Head of caudate nucleus (tissue), 42 donors: ENCODE results near the gene SLC16A10.
"Not testable (repeated sequence)": the region's sequence is repeated elsewhere in the genome, so short reads cannot be mapped to it uniquely, and the experiment has no call there.

Experiments
- DNase-seq, 42 donors: peaks; one replicate each; pipeline versions ENCODE4 v3.0.0 to v3.0.0-alpha.2; 2020 to 2021; ENCODE audit warnings: mixed read lengths in 7 of 42
- intact Hi-C: fragments of 100-400 bp; cut with DNase I; formaldehyde crosslinking; loops from one replicate; pipeline ENCODE4 v1.15.0; 2022

Gene SLC16A10

DNA sequence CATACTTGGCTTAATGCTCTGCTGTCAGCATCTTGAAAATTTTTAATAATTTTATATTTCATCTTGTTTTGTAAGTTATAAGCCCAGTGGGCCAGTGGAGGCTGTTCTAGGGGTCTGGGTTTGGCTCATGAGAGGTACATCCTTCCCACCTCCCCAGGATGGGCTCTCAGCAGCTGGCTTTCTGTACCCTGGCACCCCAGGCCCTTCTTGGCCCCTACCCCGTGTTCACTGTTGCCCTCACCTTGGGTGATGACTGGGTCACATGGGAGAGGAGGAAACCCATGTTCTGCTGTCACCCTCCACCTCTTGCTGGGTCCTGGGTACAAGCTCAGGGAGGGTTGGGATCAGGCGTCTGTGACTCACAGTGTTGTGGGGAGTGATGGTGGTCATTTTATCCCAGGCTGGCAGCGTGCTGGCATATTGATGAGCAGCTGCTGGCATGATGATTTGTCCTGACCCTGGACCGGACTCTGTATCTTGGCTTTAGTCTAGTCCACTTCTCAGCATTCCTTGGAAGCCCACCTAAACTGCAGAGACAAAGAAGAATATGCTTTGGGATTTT, 34.6 kb downstream of the SLC16A10 start:
- DNase-seq: no peak
- intact Hi-C loops: no loop called here

DNA sequence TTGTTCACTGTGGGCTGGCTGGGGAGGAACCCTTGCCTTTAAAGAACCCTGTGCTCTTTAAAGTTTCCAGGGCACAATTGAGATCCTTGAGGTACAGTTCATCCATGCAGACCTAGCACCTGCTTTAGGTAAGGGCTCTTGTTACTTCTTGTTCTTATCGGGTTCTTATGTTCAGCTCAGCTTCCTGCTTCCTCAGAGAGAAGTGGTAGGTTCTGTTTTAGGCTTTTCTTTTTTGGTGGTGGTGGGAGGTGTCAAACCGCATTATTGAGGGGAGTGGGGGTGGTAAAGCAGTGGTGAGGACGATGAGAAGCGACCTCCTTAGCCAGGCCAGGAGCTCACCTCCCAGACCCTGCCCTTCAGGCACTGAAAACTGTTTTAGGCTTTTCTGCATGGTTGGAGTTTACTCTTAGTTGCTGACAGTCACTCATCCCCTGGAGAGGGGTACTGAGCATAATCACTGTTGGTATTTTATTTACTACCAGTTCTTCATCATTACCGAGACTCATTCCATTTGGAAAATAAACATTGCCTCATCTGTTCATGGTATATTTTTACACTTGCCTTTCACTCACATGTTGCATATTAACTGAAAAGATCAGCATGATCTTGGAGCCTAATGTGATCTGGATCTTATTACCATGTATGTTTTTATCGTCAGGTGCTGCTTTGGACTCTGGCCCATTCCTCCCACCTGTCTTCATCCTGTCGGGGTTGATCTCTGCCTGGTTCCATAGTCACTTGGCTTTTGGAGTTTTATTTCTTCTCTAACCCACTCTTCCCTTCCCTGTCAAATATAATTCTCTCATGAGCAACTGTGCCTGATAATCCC, 35.4 kb downstream of the SLC16A10 start:
- no peak for DNase-seq
- intact Hi-C loops: no loop called here

DNA sequence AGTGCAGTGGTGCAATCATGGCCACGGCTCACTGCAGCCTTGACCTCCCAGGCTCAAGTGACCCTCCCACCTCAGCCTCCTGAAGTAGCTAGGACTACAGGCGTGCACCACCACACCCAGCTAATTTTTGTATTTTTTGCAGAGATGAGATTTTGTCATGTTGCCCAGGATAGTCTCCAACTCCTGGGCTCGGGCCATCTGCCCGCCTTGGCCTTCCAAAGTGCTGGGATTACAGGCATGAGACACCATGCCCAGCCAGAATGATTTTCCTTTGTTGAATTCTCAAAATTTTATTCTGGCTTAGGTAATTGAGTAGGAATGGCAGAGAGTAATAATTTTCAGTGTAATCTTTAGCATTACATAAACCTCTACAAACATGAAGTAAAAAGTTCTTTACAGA, 37.1 kb downstream of the SLC16A10 start:
- DNase-seq: no peak
- intact Hi-C loops: no loop called here

DNA sequence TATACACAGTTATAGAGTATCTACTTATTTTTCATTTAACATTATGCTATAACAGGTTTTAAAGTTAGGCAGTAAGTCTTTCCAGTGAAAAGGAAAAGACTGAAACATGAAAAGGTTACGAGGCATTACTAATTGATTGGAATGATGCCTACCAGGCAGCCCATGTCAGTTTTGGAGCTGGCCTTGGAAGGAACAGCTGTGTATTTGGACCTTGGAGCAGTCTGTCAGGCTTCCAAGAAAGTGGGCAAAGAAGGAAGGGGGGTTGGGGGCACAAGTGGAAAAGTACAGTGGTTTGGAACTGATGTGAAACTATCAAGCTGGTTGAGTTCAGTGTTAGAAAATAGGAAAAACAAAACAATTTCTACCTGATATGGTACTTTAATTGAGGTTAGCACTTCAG, 41.7 kb downstream of the SLC16A10 start:
- DNase-seq: peak in 20 of 42 donors; percentile 4 to 72 (median 28)
- intact Hi-C loops: no loop called here

DNA sequence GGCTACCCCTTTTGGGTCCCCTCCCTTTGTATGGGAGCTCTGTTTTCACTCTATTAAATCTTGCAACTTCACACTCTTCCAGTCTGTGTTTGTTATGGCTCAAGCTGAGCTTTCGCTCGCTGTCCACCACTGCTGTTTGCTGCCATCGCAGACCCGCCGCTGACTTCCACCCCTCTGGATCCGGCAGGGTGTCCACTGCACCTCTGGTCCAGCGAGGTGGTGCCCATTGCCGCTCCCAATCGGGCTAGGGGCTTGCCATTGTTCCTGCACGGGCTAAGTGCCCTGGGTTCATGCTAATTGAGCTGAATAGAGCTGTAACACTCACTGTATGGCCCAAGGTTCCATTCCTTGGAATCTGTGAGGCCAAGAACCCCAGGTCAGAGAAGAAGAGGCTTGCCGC, 43.7 kb downstream of the SLC16A10 start:
- DNase-seq, intact Hi-C loops: not testable (repeated sequence)

DNA sequence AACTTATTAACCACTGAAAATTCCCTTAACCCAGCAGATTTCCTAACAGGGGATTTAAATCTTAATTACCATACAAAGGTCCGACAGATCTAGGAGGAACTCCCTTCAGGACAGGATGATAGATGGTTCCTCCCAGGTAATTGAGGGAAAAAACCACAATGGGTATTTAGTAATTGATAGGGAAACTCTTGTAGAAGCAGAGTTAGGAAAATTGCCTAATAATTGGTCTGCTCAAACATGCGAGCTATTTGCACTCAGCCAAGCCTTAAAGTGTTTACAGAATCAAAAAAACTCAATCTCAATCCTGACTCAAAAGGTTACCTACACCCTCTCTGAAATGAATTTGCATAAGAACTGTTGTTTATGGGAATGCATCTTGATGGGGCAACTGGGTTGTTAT, 45.4 kb downstream of the SLC16A10 start:
- DNase-seq, intact Hi-C loops: not testable (repeated sequence)

DNA sequence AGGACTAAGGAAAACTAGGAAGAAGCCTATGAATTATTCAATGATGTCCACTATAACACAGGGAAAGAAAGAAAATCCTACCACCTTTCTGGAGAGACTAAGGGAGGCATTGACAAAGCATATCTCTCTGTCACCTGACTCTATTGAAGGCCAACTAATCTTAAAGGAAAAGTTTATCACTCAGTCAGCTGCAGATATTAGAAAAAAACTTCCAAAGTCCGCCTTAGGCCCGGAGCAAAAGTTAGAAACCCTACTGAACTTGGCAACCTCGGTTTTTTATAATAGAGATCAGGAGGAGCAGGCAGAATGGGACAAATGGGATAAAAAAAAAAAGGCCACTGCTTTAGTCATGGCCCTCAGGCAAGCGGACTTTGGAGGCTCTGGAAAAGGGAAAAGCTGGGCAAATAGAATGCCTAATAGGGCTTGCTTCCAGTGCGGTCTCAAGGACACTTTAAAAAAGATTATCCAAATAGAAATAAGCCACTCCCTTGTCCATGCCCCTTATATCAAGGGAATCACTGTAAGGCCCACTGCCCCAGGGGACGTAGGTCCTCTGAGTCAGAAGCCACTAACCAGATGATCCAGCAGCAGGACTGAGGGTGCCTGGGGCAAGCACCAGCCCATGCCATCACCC, 47.0 kb downstream of the SLC16A10 start:
- intact Hi-C loops, DNase-seq: not testable (repeated sequence)

DNA sequence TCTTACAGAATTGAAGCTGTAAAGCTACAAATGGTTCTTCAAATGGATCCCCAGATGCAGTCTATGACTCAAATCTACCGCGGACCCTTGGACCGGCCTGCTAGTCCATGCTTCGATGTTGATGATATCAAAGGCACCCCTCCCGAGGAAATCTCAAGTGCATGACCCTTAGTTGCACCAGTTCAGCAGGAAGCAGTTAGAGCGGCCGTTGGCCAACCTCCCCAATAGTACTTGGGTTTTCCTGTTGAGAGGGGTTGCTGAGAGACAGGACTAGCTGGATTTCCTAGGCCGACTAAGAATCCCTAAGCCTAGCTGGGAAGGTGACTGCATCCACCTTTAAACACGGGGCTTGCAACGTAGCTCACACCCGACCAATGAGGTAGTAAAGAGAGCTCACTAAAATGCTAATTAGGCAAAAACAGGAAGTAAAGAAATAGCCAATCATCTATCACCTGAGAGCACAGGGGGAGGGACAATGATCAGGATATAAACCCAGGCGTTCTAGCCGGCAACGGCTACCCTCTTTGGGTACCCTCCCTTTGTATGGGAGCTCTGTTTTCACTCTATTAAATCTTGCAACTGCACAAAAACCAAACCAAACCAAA, 50.3 kb downstream of the SLC16A10 start:
- intact Hi-C loops: not testable (repeated sequence)

DNA sequence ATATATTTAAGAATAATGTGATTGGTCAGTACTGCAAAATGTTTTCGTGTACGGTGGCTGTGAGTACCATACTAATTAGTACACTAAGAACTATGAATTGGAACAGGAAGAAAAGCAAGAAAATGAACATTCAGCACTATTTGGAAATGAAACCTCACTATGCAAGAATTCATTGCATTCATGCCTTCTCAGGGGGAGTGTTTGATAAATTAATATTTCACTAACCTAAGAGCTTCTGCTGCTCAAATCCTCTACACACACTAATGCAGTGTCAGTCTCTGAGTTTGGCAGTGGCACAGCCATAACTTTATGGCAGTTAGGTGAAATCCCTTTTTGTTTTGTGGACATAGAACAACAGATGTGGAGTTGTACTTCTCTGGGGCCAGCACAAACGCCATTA, 60.1 kb downstream of the SLC16A10 start:
- no peak for DNase-seq
- intact Hi-C loops: no loop called here

More for the DNA sequence above, 50.3 kb downstream of the SLC16A10 start:
- DNase-seq: not testable (repeated sequence)

DNA sequence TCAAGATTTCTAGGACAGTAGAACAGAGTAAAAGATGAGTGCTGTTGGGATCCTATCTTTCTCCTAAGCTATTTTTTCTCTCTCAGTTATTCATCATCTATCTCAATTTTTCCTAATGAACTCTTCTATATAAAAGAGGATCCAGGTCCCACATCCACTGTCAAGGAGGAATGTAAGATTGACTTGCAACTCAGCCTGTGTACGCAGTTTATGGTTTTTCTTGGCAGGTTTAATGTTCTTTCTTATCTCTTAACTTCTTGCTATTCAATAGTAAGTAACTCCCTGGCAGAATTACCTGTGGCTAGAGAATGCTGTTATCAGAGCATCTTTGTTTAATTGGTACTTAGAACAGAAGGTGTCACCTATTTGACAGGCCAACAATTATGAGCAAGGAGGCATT, 60.8 kb downstream of the SLC16A10 start:
- DNase-seq: no peak
- intact Hi-C loops: no loop called here

DNA sequence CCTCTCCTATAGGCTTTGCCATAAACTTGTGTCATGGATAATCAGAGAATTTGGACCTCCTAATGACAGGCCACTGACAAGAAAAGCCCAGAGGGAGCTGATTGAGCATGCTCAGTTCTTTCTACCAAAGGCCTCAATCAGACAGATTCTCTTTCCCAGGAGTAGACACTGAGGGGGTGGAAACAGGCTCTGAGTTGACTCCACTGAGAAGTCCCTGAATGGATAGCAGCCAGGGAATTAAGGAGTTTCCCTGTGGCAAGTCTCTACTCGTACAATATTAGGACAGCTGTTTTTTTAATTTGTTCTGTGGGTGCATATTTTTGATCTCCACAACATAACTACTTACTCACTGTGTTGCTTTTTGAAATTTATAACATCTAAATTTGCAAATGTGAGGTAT, 63.3 kb downstream of the SLC16A10 start:
- DNase-seq: peak in 4 of 42 donors; percentile 16 to 58 (median 20)
- intact Hi-C loops: no loop called here

DNA sequence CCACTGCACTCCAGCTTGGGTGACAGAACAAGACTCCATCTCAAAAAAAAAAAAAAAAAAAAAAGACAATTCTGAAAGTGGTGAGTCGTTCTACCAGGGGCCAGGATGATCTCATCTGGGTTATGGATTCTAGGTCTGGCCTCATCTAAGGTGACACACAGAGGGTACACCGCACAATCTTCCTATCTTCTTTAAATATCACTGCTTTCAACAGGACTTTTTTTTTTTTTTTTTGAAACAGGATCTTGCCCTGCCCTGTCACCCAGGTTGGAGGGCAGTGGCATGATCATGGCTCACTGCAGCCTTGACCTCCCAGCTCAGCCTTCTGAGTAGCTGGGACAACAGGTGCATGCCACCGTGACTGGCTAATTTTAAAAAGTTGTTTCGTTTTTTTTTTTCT, 67.7 kb downstream of the SLC16A10 start:
- intact Hi-C loops: no loop called here
- DNase-seq: no peak

DNA sequence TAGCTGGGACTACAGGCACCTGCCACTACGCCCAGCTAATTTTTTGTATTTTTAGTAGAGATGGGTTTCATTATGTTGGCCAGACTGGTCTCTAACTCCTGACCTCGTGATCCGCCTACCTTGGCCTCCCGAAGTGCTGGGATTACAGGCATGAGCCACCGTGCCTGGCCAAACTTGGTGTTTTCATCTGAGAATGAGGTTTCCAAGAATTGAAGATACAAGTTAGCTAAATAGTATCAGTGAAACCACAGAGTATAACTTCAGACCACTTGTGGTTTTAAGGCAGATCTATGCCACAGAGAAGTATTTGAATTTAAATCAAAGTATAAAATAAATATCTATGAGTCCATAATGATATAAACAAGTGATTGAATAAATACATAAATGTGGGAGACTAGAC, 70.1 kb downstream of the SLC16A10 start:
- intact Hi-C loops: no loop called here
- DNase-seq: no peak

DNA sequence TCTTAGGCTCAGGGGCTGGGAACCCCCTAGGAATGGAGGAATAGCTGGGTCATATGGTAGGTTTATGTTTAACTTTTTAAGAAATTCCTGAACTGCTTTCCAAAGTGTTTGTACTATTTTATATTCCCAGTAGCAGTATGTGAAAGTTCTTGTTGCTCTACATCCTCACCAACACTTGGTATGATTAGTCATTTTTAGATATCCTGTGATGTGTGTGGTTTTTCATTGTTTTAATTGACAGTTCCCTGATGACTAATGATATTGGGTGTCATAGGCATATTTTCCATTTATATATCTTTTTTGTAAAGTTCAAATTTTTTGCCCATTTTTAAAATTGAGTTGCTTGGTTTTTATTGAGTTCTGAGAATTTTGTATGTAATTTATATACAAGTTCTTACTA, 72.3 kb downstream of the SLC16A10 start:
- intact Hi-C loops: no loop called here
- DNase-seq: no peak

DNA sequence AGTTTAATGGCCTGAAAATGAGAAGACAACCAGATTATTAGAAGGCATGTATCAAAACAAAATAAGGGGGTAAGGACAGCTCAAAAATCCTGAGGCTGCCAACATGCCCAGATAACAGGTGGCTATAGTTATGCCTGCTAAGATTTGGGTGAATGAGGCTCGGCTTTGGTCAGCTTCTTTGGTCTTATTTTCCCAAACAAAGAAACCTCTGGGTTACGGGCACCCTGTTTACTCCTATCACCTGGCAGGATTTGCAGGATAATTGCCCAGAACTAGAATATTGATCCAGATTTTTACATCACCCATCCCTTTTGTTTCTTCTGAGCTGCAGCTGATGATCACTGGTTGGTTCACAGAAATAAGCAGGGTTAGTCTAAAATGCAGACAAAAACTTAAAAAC, 74.3 kb downstream of the SLC16A10 start:
- DNase-seq: no peak
- intact Hi-C loops: no loop called here

DNA sequence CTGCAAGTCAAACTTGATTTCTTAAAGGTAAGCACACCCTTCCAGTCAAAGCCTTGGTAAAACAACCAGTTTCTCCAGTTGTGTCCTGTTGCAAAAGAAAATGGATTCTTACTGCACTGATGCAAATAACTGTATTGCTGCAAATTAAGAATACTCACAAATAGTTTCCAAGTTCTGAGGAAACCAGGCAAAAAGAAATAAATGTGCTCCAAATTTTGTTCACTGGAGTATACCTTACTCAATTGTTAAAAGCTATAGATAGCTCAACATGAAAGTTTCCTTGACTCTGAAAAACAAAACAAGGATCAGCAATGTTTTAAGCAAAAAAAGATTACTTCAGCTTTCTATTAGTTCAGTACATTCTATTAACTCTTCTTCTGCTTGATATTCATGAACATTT, 75.2 kb downstream of the SLC16A10 start:
- intact Hi-C loops: no loop called here
- no peak for DNase-seq

DNA sequence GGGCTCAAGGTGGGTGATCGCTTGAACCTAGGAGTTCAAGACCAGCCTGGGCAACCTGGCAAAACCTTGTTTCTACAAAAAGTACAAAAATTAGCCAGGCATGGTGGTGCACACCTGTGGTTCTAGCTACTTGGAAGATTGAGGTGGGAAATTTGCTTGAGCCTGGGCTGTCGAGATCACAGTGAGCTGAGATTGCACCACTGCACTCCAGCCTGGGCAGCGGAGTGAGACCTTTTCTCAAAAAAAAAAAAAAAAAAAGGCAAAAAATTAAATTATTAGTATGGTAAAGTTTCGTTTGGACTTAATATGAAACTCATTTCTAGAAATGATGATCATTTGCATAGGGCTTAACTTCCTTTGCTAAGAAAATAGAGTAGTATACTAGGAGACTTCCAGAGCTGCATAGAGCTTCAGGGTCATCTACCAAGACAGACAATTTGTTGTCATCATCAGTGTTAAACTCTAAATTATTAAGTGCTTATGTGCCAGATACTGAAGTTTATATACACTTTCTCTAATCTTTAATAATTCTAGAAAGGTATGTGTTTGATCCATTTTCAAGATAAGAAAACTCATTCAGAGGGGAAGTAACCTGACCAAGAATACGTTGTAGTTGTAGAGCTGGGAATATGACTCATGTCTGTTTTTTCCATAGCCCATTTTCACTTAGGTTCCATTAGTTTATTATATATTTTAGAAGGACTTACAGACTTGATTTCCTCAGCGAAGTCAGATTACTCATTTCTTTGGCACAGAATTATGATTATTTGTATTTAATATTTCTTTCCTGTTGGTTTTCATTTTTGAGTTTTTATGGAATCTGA, 84.5 kb downstream of the SLC16A10 start:
- DNase-seq: no peak
- intact Hi-C loops: no loop called here

DNA sequence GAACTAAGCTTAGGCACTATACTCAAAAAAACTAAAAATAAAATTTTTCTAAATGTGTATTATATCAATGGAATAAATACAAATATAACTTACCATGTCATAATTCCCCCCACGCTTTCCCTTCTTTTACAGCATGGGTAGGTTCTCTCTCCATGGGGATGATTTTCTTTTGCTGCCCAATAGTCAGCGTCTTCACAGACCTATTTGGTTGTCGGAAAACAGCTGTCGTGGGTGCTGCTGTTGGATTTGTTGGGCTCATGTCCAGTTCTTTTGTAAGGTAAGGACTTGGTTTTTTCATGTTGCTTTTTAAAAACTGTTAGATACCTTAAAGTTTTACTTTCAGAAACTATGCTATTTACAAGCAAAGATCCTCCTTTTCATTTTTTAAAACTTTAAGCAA, 85.3 kb downstream of the SLC16A10 start:
- intact Hi-C loops: no loop called here
- no peak for DNase-seq

DNA sequence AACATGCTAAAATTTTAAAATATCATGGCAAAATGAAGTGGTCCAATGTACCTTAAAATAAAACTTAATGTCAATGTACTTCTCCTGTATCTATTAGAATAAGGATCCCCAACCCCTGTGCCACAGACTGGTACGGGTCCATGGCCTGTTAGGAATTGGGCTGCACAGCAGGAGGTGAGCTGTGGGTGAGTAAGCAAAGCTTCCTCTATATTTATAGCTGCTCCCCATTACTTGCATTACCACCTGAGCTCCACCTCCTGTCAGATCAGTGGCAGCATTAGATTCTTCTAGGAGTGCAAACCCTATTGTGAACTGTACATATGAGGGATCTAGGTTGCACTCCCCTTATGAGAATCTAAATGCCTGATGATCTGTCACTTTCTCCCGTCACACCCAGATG, 86.0 kb downstream of the SLC16A10 start:
- intact Hi-C loops: no loop called here
- DNase-seq: peak in 17 of 42 donors; percentile 3 to 56 (median 19)
